Spinal cord (tissue), 10 donors: Measurements from ENCODE around the gene DLX4. TPM values are rescaled to one million over a fixed set of nuclear protein-coding genes. Genes with fewer than 3 reads are reported as not detected.

Source experiments
- DNase-seq, 6 donors: peaks; one replicate each; pipeline versions ENCODE4 v3.0.0 to v3.0.0-alpha.2; 2013 to 2015; ENCODE audit warnings: low spot score in 6 of 6, low read depth in 4 of 6
- H3K27ac ChIP-seq: one replicate; pipeline ENCODE4 v1.5.1; 2013; ENCODE audit warnings: low read depth, low read length, control low read depth
- H3K27me3 ChIP-seq: one replicate; pipeline ENCODE4 v1.6.1; 2013; ENCODE audit warnings: low read length; ENCODE audit not compliant: control insufficient read depth, insufficient read depth
- H3K36me3 ChIP-seq: one replicate; pipeline ENCODE4 v1.6.1; 2013; ENCODE audit warnings: low read length; ENCODE audit not compliant: control insufficient read depth, insufficient read depth
- H3K4me1 ChIP-seq: one replicate; pipeline ENCODE4 v1.6.1; 2013; ENCODE audit warnings: low read length; ENCODE audit not compliant: control insufficient read depth, insufficient read depth
- H3K4me3 ChIP-seq: one replicate; pipeline ENCODE4 v1.5.1; 2013; ENCODE audit warnings: low read depth, low read length, control low read depth
- H3K9me3 ChIP-seq: one replicate; pipeline ENCODE4 v1.6.1; 2013; ENCODE audit warnings: low read length; ENCODE audit not compliant: control insufficient read depth, insufficient read depth
- WGBS: methylation state at CpG from one replicate; pipeline ENCODE4 v1.1.5; 2013; ENCODE audit warnings: missing lambda C conversion rate; ENCODE audit not compliant: insufficient coverage; 5-methylcytosine and 5-hydroxymethylcytosine counted together
- polyA plus RNA-seq, 2 donors: library from polyadenylated mRNA; unstranded; fragments of 120-200 nt; gene quantifications; one replicate each; pipeline ENCODE4 v1.2.1, GENCODE V29; 2013; ENCODE audit not compliant: insufficient read length in 2 of 2
- total RNA-seq, 2 donors: library from RNA; depleted of rRNA in 1 of 2; stranded (reverse); fragments of 120-200 nt in 1 of 2; fragments of >200 nt in 1 of 2; gene quantifications; one replicate each; pipeline versions ENCODE4 v1.2.3 to v1.2.4, GENCODE V29; 2013 to 2014
- donor health status: healthy.

DLX4 gene
- total and polyA plus RNA-seq, 4 donors = 0.42 TPM; not detected in 3

DNA sequence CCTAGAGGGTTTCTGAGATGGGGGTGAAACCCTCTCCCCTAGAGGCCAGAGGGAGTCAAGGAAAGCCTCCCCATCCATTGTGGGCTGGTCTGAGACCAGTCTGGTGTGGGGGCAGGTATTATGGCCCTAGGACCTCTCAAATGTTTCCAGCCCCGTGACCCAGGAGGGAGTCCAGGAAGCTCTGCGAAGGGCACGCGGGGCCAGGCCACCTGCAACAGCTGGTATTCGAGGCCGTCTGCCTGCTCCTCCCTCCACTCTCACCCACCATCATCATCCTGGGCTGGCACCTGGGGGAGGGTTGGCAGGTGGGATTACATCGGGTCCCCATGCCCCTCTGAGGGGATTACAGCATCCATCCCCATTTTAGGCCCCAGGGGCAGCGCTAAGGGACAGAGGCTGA lies 38.1 kb upstream of the DLX4 start:
- H3K4me3 ChIP-seq = no peak overlapping the region
- no peak for DNase-seq
- H3K9me3 ChIP-seq = no peaks in the 10 kb centered on the region
- WGBS = 100% methylated on average over 1 of the region's 8 CpGs
- no peaks in the 10 kb centered on the region for H3K36me3 ChIP-seq
- H3K27me3 ChIP-seq = no peaks in the 10 kb centered on the region
- H3K27ac ChIP-seq = no peak overlapping the region
- no peaks in the 10 kb centered on the region for H3K4me1 ChIP-seq

DNA sequence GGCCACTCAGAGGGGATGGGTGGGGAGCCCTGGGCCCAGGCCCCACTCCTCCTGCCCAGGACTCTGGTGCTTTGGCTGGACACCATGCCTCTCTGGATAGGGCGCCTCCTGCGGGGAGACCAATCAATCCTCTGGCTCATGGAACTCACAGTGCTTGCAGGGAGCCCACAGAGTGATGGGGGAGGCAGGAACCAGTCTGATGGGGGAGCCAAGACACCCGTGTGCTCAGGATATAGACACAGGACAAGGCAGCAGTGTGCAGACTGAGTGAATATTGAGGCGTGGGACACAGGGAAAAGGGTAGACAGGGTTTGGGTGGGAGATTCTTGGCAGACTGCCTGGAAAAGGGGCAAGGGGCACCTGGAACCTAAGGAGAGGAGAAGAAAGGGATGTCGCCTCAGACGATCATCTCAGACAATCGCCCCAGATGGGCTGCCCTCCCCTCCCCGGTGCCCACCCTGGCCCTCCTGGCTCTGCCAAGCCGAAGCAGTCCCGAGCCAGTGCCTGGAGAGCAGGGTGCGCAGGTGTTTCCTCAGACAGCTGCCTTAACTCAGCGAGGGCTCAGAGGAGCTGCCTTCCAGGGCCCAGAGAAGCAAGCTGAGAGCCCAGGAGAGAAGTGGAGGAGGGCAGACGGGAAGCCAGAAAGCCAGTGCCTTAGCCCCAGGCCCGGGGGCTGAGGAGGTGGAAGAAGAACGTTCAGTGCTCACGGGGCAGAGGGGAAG lies 37.4 kb upstream of the DLX4 start:
- H3K4me3 ChIP-seq = no peak overlapping the region
- H3K4me1 ChIP-seq = no peaks in the 10 kb centered on the region
- 39% methylated on average over 12 of the region's 16 CpGs for WGBS
- no peaks in the 10 kb centered on the region for H3K27me3 ChIP-seq
- no peaks in the 10 kb centered on the region for H3K9me3 ChIP-seq
- no peak for DNase-seq
- no peaks in the 10 kb centered on the region for H3K36me3 ChIP-seq
- H3K27ac ChIP-seq = no peak overlapping the region

DNA sequence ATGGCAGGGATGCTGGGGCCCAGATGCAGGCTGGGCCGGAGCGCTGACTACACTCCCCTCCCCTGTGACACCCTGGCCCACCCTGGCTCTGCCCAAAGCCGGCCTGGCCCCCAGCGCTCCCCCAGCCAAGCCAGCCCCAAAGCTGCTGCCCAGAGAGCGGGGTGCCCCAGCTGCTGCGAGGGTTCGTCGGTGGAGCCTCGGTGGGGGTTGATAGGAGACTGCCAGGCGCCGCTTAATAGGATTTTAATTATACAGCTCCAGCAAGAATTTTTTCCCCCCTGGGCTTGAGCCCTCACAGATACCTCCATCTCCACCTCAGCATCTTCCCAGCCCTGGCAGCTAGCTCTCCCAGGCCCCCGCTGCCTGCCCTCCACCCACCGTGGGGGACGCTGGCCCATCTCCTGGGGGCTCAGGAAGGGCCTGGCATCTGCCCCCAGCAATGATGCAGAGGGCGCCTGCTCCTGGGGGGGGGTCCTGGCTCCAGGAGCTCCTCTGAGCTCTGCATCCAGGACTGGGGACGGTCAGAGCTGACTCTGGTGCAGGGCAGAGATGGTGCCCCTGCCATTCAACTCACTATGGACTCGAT lies 36.8 kb upstream of the DLX4 start:
- Histone ChIP-seq H3K27ac (no peak overlapping the region), H3K27me3 (no peaks in the 10 kb centered on the region), H3K4me1 (no peaks in the 10 kb centered on the region), H3K9me3 (no peaks in the 10 kb centered on the region), H3K36me3 (no peaks in the 10 kb centered on the region), H3K4me3 (no peak overlapping the region)
- DNase-seq = no peak
- WGBS = 57% methylated on average over 13 of the region's 17 CpGs

DNA sequence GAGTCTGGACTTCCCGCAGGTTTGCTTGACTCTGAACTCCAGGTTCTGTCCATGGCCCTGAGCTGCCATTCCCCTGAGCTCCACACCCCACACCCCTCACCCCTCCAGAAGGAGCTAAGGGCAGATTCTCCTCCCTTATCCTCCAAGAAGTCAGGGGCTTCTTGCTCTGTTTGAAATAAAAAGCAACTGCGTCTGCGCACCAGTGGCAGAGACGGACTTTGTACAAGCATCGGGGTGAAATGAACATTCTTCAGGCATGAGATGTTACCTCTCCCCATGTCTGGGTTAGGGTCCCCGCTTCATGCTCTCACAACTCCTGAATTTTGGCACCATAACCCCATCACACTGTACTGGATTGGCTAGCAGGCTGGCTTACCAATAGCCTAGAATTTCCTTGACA lies 36.1 kb upstream of the DLX4 start:
- no peaks in the 10 kb centered on the region for H3K9me3 ChIP-seq
- no peak for DNase-seq
- no peaks in the 10 kb centered on the region for H3K27me3 ChIP-seq
- H3K36me3 ChIP-seq = no peaks in the 10 kb centered on the region
- H3K4me3 ChIP-seq = no peak overlapping the region
- no peak overlapping the region for H3K27ac ChIP-seq
- no peaks in the 10 kb centered on the region for H3K4me1 ChIP-seq
- 90% methylated on average over 5 of the region's 6 CpGs for WGBS

DNA sequence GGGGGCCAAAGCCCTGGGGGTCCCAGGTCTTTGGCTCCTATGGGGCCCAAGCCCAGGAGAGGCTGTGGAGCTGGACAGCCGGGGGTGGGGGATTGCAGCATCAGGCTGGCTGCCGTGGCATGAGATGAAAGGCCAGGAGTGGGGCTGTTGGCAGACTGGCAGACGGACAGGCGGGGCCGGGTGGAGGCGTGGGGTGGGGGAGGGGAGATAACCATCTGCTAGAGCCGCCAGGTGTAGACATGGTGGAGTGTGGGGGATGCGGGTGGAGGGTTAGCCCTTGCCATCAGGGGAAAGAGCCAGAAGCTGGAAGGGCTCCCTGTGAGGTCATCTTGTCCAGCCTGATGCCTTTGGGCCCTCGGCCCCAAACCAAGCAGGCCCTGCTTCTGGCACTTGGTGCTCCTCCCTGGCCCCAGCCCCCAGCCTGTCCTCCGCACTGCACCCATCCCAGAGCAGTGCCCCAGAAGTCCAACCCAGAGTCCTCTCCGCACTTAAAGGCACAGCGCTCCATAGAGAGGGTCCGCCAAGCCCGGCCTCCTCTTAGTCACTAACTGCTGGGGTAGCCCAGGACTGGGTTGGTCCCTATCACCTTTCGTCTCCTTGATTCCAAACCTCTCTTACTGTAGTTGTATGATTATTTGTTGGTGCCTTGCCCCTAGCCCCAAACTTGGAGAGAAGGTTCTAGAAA lies 33.3 kb upstream of the DLX4 start:
- no peak for DNase-seq
- H3K36me3 ChIP-seq = no peaks in the 10 kb centered on the region
- no peaks in the 10 kb centered on the region for H3K9me3 ChIP-seq
- WGBS = 59% methylated on average over 12 of the region's 15 CpGs
- H3K4me1 ChIP-seq = no peaks in the 10 kb centered on the region
- H3K4me3 ChIP-seq = no peak overlapping the region
- H3K27me3 ChIP-seq = peaks cover 9% of the 10 kb centered on the region
- no peak overlapping the region for H3K27ac ChIP-seq

DNA sequence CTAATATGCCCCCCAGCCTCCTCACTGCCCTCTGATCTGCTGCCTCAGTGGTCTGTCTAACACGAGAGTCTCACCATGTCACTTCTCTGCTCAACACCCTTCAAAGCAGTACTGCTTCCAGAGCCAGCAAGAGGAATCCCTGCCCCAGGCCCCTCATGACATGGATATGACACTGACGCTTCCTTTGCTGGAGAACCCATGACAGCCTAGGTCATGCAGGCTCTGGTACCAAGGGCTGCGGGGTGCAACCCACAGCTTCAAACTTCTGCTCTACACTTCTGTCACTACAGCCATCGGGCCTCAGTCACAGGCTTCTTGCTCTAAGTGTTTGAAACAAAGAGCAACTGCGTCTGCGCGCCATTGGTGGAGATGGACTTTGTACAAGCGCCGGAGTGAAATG lies 32.6 kb upstream of the DLX4 start:
- Histone ChIP-seq H3K9me3 (no peaks in the 10 kb centered on the region), H3K4me3 (no peak overlapping the region), H3K4me1 (no peaks in the 10 kb centered on the region), H3K36me3 (no peaks in the 10 kb centered on the region), H3K27ac (no peak overlapping the region), H3K27me3 (peaks cover 12% of the 10 kb centered on the region)
- DNase-seq = no peak
- WGBS = 95% methylated on average over 6 of the region's 9 CpGs

DNA sequence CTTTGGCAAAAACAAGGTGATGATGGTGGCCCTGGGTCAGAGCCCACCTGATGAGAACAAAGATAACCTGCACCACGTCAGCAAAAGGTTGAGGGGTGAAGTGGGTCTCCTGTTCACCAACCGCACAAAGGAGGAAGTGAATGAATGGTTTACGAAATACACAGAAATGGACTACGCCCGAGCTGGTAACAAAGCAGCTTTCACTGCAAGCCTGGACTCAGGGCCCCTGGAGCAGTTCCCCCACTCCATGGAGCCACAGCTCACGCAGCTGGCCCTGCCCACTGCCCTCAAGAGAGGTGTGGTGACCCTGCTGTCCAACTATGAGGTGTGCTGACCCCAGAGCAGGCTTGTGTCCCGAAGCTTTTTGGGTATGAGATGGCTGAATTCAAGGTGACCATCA lies 29.7 kb upstream of the DLX4 start:
- DNase-seq = no peak
- H3K4me1 ChIP-seq = peaks cover 2% of the 10 kb centered on the region
- no peaks in the 10 kb centered on the region for H3K36me3 ChIP-seq
- H3K27ac ChIP-seq = no peak overlapping the region
- WGBS = 84% methylated on average over 7 of the region's 7 CpGs
- no peaks in the 10 kb centered on the region for H3K9me3 ChIP-seq
- no peak overlapping the region for H3K4me3 ChIP-seq
- peaks cover 23% of the 10 kb centered on the region for H3K27me3 ChIP-seq

DNA sequence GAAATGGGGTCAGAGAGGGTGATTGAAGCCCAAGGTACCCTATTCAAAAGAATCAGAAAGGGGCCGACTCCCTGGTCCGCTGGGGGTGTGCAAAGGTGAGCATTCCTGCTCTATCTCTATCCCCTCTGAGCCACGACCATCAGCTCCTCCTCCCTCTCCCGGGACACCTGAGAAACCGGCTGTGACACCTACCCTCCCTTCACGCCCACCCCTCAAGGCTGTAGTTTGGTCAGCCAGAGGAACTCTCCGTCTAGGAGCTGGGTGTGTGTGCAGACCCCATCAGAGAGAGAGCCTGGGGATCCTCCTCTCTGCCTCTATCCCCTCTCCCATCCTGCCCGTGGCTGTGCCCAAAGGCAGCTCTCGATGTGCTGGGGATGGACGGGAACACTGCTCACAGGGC lies 27.6 kb upstream of the DLX4 start:
- no peak for DNase-seq
- Histone ChIP-seq H3K4me3 (no peak overlapping the region), H3K27ac (no peak overlapping the region), H3K36me3 (no peaks in the 10 kb centered on the region), H3K27me3 (peaks cover 33% of the 10 kb centered on the region), H3K9me3 (no peaks in the 10 kb centered on the region), H3K4me1 (peaks cover 6% of the 10 kb centered on the region)
- WGBS = 66% methylated on average over 10 of the region's 10 CpGs

DNA sequence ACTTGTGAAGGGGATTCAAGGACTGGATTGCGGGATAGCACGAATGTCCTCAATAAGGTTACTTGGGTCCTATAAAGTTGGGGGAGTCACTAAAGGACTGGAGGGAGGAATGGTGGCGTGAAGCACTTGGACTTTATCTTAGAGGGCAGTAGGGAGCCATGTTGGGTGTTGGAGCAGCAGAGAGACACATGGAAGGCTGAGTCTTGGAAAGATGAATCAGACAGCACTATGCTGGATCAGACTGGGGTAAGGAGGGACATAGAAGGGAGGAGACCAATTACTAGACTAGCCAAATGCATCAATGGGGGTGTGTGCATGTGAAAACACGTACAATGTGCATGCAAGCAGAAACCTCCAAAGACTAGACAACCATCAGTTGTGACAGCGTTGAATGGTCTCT lies 26.0 kb upstream of the DLX4 start:
- Histone ChIP-seq H3K27me3 (peaks cover 33% of the 10 kb centered on the region), H3K36me3 (no peaks in the 10 kb centered on the region)
- WGBS = 90% methylated on average over 3 of the region's 5 CpGs

More for the DNA sequence above, 26.0 kb upstream of the DLX4 start:
- H3K4me1 ChIP-seq = peaks cover 6% of the 10 kb centered on the region
- no peak for DNase-seq
- no peak overlapping the region for H3K27ac ChIP-seq
- H3K4me3 ChIP-seq = no peak overlapping the region
- H3K9me3 ChIP-seq = no peaks in the 10 kb centered on the region
